ENCODE data around the gene NOCT.
"Not testable (repeated sequence)": the region's sequence is repeated elsewhere in the genome, so short reads cannot be mapped to it uniquely, and the experiment has no call there.

NOCT gene

DNA sequence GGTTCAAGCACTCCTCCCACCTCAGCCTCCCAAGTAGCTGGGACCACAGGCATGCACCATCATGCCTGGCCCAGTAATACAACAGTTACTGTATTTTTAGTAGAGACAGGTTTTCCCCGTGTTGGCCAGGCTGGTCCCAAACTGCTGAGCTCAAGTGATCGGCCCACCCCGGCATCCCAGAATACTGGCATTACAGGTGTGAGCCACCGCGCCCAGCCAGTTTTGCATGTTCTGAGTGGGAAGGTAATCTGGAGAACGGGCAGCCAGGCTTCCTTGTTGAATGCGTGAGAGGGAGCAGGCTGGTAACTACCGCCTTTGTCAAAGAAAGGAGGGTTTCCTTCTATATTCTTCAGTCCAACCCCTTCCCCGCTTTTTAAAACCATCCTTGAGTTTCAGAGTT lies 9.1 kb downstream of the NOCT start:
- H3K27me3 ChIP-seq (ENCODE audit: control insufficient read depth, insufficient read depth, low read length): no peaks in the 10 kb centered on the region
- H3K27ac ChIP-seq (ENCODE audit: low read depth, low read length): peak overlapping the region; percentile 36; the same call in 1 of the 2 replicates
- H3K9ac ChIP-seq (ENCODE audit: low read length): no peak overlapping the region
- no peaks in the 10 kb centered on the region for H3K9me3 ChIP-seq (ENCODE audit: control insufficient read depth, insufficient read depth, low read depth, low read length)
- H3K36me3 ChIP-seq (ENCODE audit: control insufficient read depth, insufficient read depth, low read length): peaks cover 18% of the 10 kb centered on the region
- H3K4me3 ChIP-seq (ENCODE audit: low read depth, low read length): no peak overlapping the region
- H3K4me1 ChIP-seq (ENCODE audit: control insufficient read depth, insufficient read depth, low read length): peaks cover 39% of the 10 kb centered on the region

DNA sequence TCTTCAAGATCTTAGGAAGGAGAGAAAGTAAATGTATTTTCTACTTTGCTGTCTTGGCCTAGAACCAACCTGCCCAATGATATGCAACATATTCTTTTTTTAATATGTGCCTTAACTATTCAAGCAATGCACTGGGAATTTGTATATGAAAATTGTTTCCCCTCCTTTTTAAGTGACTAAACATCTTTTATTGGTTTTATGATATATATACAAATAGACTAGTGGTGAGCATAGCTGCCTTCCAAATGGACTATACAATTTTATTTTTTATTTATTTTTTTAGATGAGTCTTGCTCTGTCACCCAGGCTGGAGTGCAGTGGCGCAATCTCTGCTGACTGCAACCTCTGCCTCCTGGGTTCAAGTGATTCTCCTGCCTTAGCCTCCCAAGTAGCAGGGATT lies 10.3 kb downstream of the NOCT start:
- H3K27me3 ChIP-seq (ENCODE audit: control insufficient read depth, insufficient read depth, low read length): no peaks in the 10 kb centered on the region
- no peak overlapping the region for H3K9ac ChIP-seq (ENCODE audit: low read length)
- no peak overlapping the region for H3K4me3 ChIP-seq (ENCODE audit: low read depth, low read length)
- H3K27ac ChIP-seq (ENCODE audit: low read depth, low read length): no peak overlapping the region
- H3K9me3 ChIP-seq (ENCODE audit: control insufficient read depth, insufficient read depth, low read depth, low read length): no peaks in the 10 kb centered on the region
- H3K4me1 ChIP-seq (ENCODE audit: control insufficient read depth, insufficient read depth, low read length): peaks cover 31% of the 10 kb centered on the region
- peaks cover 16% of the 10 kb centered on the region for H3K36me3 ChIP-seq (ENCODE audit: control insufficient read depth, insufficient read depth, low read length)

DNA sequence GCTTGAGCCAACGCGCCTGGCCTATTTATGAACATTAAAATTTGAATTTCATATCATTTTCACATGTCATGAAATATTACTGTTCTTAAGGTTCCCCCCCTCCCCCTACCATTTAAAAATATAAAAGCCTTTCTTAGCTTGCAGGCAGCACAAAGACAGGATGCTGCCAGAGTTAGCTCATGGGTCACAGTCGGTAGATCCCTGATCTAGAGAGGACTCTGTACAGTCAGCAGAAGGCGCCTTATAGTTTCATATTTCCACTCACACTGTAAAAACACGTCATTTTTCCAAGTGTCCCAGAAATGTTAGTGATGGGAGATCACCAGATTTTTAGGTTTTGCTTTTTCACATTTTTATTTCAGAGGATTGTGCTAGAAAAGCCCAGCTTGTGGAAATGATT lies 12.2 kb downstream of the NOCT start:
- H3K27ac ChIP-seq (ENCODE audit: low read depth, low read length): no peak overlapping the region

GRCh38 chr4:139028191-139028661 lies 12.6 kb downstream of the NOCT start:
- H3K4me1 ChIP-seq (ENCODE audit: control insufficient read depth, insufficient read depth, low read length): peaks cover 21% of the 10 kb centered on the region
- no peak overlapping the region for H3K9ac ChIP-seq (ENCODE audit: low read length)
- peaks cover 10% of the 10 kb centered on the region for H3K36me3 ChIP-seq (ENCODE audit: control insufficient read depth, insufficient read depth, low read length)
- H3K27me3 ChIP-seq (ENCODE audit: control insufficient read depth, insufficient read depth, low read length): no peaks in the 10 kb centered on the region
- no peak overlapping the region for H3K4me3 ChIP-seq (ENCODE audit: low read depth, low read length)
- H3K27ac ChIP-seq (ENCODE audit: low read depth, low read length): no peak overlapping the region
- no peaks in the 10 kb centered on the region for H3K9me3 ChIP-seq (ENCODE audit: control insufficient read depth, insufficient read depth, low read depth, low read length)

More for the DNA sequence above, 12.2 kb downstream of the NOCT start:
- H3K9me3 ChIP-seq (ENCODE audit: control insufficient read depth, insufficient read depth, low read depth, low read length): no peaks in the 10 kb centered on the region
- no peaks in the 10 kb centered on the region for H3K27me3 ChIP-seq (ENCODE audit: control insufficient read depth, insufficient read depth, low read length)
- H3K4me1 ChIP-seq (ENCODE audit: control insufficient read depth, insufficient read depth, low read length): peaks cover 21% of the 10 kb centered on the region
- no peak overlapping the region for H3K4me3 ChIP-seq (ENCODE audit: low read depth, low read length)
- peaks cover 14% of the 10 kb centered on the region for H3K36me3 ChIP-seq (ENCODE audit: control insufficient read depth, insufficient read depth, low read length)
- H3K9ac ChIP-seq (ENCODE audit: low read length): no peak overlapping the region

GRCh38 chr4:139029866-139030363 lies 14.3 kb downstream of the NOCT start:
- Histone ChIP-seq H3K36me3 (ENCODE audit: control insufficient read depth, insufficient read depth, low read length) (peaks cover 11% of the 10 kb centered on the region), H3K4me1 (ENCODE audit: control insufficient read depth, insufficient read depth, low read length) (peaks cover 11% of the 10 kb centered on the region)
- H3K4me3 ChIP-seq (ENCODE audit: low read depth, low read length); H3K9me3 ChIP-seq (ENCODE audit: control insufficient read depth, insufficient read depth, low read depth, low read length); H3K27me3 ChIP-seq (ENCODE audit: control insufficient read depth, insufficient read depth, low read length); H3K9ac ChIP-seq (ENCODE audit: low read length); H3K27ac ChIP-seq (ENCODE audit: low read depth, low read length): not testable (repeated sequence)

GRCh38 chr4:139030614-139031235 lies 15.1 kb downstream of the NOCT start:
- H3K36me3 ChIP-seq (ENCODE audit: control insufficient read depth, insufficient read depth, low read length): peaks cover 14% of the 10 kb centered on the region
- no peak overlapping the region for H3K27ac ChIP-seq (ENCODE audit: low read depth, low read length)
- no peaks in the 10 kb centered on the region for H3K9me3 ChIP-seq (ENCODE audit: control insufficient read depth, insufficient read depth, low read depth, low read length)
- H3K4me3 ChIP-seq (ENCODE audit: low read depth, low read length): no peak overlapping the region
- H3K27me3 ChIP-seq (ENCODE audit: control insufficient read depth, insufficient read depth, low read length): no peaks in the 10 kb centered on the region
- H3K4me1 ChIP-seq (ENCODE audit: control insufficient read depth, insufficient read depth, low read length): peaks cover 11% of the 10 kb centered on the region
- H3K9ac ChIP-seq (ENCODE audit: low read length): no peak overlapping the region

DNA sequence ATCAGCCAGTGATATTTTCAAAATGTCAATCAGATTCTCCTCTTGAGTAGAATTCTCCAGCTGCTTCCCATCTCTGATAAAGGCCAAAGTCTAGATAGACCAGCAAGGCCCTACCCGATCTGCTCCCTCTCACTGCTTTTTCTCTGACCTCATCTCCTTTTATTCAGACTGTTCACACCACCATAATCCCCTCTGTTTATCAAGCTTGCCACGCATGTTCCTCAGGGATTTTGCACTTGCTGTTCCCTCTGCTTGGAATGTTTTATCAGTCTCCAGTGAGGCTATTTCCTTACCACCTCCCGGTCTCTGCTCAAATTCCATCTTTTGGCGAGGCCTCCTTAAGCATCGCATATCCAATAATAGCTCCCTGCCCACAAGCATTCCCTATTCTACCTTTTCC lies 20.1 kb downstream of the NOCT start:
- Histone ChIP-seq H3K36me3 (ENCODE audit: control insufficient read depth, insufficient read depth, low read length) (peaks cover 32% of the 10 kb centered on the region), H3K9ac (ENCODE audit: low read length) (no peak overlapping the region), H3K27ac (ENCODE audit: low read depth, low read length) (0 out of 2 replicates have a peak overlapping the region, but pooled peaks have one; percentile 2), H3K4me3 (ENCODE audit: low read depth, low read length) (no peak overlapping the region), H3K4me1 (ENCODE audit: control insufficient read depth, insufficient read depth, low read length) (no peaks in the 10 kb centered on the region; the same call in 1 of the 2 replicates), H3K9me3 (ENCODE audit: control insufficient read depth, insufficient read depth, low read depth, low read length) (no peaks in the 10 kb centered on the region), H3K27me3 (ENCODE audit: control insufficient read depth, insufficient read depth, low read length) (no peaks in the 10 kb centered on the region)

DNA sequence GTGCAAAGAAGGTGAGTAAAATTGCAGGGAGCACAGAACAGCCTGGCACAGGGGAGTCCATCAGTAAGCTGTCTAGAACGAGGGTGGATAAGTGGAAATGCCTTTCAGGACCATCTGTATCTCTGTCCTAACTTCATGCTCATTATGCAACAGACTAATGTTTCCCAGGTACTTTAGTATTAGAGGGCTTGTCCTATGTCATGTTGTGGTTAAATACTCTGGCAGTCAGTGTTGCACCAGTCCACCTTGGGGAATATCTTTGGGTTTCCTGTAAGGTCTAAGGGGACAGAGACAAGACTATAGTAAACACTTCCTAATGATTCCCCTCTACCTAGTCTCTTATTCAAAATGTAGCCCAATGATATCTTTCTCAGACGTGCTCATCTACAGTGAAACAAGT lies 21.3 kb downstream of the NOCT start:
- H3K9me3 ChIP-seq (ENCODE audit: control insufficient read depth, insufficient read depth, low read depth, low read length): no peaks in the 10 kb centered on the region
- no peak overlapping the region for H3K4me3 ChIP-seq (ENCODE audit: low read depth, low read length)
- H3K27ac ChIP-seq (ENCODE audit: low read depth, low read length): no peak overlapping the region
- H3K36me3 ChIP-seq (ENCODE audit: control insufficient read depth, insufficient read depth, low read length): peaks cover 37% of the 10 kb centered on the region
- no peaks in the 10 kb centered on the region for H3K27me3 ChIP-seq (ENCODE audit: control insufficient read depth, insufficient read depth, low read length)
- H3K4me1 ChIP-seq (ENCODE audit: control insufficient read depth, insufficient read depth, low read length): no peaks in the 10 kb centered on the region; the same call in 1 of the 2 replicates
- H3K9ac ChIP-seq (ENCODE audit: low read length): no peak overlapping the region

- H3K36me3 ChIP-seq (ENCODE audit: control insufficient read depth, insufficient read depth, low read length): peaks cover 47% of the 10 kb centered on the region
- no peak overlapping the region for H3K27ac ChIP-seq (ENCODE audit: low read depth, low read length)
- H3K4me3 ChIP-seq (ENCODE audit: low read depth, low read length): no peak overlapping the region
- no peak overlapping the region for H3K9ac ChIP-seq (ENCODE audit: low read length)
- no peaks in the 10 kb centered on the region; the same call in 1 of the 2 replicates for H3K4me1 ChIP-seq (ENCODE audit: control insufficient read depth, insufficient read depth, low read length)
- H3K9me3 ChIP-seq (ENCODE audit: control insufficient read depth, insufficient read depth, low read depth, low read length): no peaks in the 10 kb centered on the region
- H3K27me3 ChIP-seq (ENCODE audit: control insufficient read depth, insufficient read depth, low read length): no peaks in the 10 kb centered on the region
Measured at GRCh38 chr4:139038874-139039443, 23.4 kb downstream of the NOCT start.

DNA sequence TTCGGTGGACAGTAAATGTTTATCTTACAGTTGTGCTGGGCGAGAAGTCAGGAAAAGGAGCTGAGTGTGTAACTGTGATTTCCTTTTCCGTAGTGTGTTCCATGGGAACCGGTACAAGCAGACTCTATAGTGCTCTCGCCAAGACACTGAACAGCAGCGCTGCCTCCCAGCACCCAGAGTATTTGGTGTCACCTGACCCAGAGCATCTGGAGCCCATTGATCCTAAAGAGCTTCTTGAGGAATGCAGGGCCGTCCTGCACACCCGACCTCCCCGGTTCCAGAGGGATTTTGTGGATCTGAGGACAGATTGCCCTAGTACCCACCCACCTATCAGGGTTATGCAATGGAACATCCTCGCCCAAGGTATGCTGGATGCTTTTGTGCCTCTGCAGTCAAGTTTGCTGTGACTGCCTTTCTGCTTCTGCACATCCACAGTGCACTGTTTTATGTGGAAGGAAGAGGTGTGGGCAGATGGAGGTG lies 27.4 kb downstream of the NOCT start:
- no peak overlapping the region for H3K27ac ChIP-seq (ENCODE audit: low read depth, low read length)
- H3K9me3 ChIP-seq (ENCODE audit: control insufficient read depth, insufficient read depth, low read depth, low read length): no peaks in the 10 kb centered on the region
- no peaks in the 10 kb centered on the region for H3K27me3 ChIP-seq (ENCODE audit: control insufficient read depth, insufficient read depth, low read length)
- no peak overlapping the region for H3K4me3 ChIP-seq (ENCODE audit: low read depth, low read length)
- H3K9ac ChIP-seq (ENCODE audit: low read length): no peak overlapping the region
- peaks cover 57% of the 10 kb centered on the region for H3K36me3 ChIP-seq (ENCODE audit: control insufficient read depth, insufficient read depth, low read length)
- no peaks in the 10 kb centered on the region; the same call in 1 of the 2 replicates for H3K4me1 ChIP-seq (ENCODE audit: control insufficient read depth, insufficient read depth, low read length)

DNA sequence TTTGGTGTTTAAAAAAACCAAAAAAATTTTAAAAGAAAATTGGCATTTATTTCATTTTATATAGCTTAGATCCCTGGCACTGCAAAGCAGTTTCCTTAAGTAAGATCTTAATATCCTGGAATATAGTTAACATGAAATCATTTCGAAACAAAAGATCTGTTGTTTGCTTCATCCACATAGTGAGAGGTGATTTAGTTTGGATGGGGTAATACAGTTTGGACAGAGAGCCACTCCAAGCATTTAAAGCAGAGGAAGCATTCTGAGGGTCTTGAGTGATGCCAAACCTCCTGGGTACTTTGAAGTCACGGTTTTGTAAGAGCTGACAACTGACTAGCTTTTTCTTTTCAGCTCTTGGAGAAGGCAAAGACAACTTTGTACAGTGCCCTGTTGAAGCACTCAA lies 28.7 kb downstream of the NOCT start:
- peaks cover 65% of the 10 kb centered on the region for H3K36me3 ChIP-seq (ENCODE audit: control insufficient read depth, insufficient read depth, low read length)

More for the DNA sequence above, 28.7 kb downstream of the NOCT start:
- Histone ChIP-seq H3K4me1 (ENCODE audit: control insufficient read depth, insufficient read depth, low read length) (no peaks in the 10 kb centered on the region), H3K4me3 (ENCODE audit: low read depth, low read length) (no peak overlapping the region), H3K27ac (ENCODE audit: low read depth, low read length) (no peak overlapping the region), H3K9ac (ENCODE audit: low read length) (no peak overlapping the region), H3K27me3 (ENCODE audit: control insufficient read depth, insufficient read depth, low read length) (no peaks in the 10 kb centered on the region), H3K9me3 (ENCODE audit: control insufficient read depth, insufficient read depth, low read depth, low read length) (no peaks in the 10 kb centered on the region)

Measured in HUES6 (cell line).